DMS53 treated with DMSO at 0.1 percent for 48 hours (cell line): ENCODE data around the gene DOK4.
"Not testable (repeated sequence)": the region's sequence is repeated elsewhere in the genome, so short reads cannot be mapped to it uniquely, and the experiment has no call there.

Experiments used
- DNase-seq: peaks from one replicate; lab custom pipeline; 2025; ENCODE audit not compliant: unreplicated experiment; lab: John Stamatoyannopoulos, UW

The DOK4 gene

GRCh38 chr16:57452021-57452420, 34.3 kb downstream of the DOK4 start:
- no peak for DNase-seq

GRCh38 chr16:57447186-57447962, 38.9 kb downstream of the DOK4 start, which contains the start of the genes CIAPIN1 and COQ9:
Gene CIAPIN1, minus strand, starts transcription at chr16:57447385. Its CDS starts 6,457 bp downstream, at chr16:57440928.
Gene COQ9, plus strand, starts transcription at chr16:57447479. Its CDS starts 27 bp downstream, at chr16:57447506.
- DNase-seq: peak; percentile 79

DNA sequence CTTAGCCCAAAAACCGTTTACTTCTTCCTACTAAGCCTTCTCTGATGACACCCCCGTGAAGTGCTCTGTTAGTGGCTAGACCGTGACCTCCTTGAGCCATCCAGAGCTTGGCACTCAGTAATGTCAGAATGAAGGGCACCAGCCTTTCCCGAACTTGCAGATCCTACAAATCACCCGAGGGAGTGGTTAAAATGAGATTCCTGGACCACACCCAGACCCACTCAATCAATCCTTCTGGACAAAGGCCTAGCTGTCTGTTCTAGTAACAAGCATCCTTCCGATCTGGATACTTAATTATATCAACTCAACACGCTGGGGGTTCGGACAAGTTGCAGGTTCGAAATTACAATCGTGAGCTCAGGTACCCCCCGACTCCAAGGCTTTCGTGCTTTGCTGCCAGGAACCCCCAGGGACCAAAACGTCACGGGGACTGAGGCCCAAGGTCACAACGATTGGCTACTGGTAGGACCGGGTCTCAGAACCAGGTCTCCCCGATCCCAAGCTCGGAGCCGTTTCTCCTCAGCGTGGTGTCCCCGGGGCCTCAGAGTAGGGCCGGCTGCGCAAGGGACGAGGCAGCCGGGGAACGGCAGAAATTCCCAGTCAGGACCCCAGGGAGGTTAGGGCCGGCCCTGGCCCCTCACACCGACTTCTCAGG, 39.6 kb downstream of the DOK4 start:
- no peak for DNase-seq

DNA sequence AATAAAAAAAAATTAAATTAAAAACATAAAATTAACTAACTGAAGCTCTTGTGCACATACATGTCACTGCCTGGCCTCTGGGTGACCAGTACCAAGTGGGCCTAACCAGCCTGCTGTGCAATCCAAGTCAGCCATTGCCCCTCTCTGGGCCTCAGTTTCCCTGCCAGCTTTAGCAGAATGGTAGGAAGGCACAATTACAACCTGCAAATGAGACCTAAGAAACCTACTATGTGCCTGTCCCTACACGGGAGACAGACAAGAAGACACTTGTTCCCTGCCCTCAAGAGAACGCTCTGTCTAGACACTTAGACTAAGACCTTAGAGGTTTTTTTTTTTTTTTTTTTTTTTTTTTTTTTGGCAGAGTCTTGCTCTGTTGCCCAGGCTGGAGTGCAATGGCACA, 40.8 kb downstream of the DOK4 start:
- DNase-seq: no peak

GRCh38 chr16:57444711-57445110, 41.6 kb downstream of the DOK4 start:
- no peak for DNase-seq

GRCh38 chr16:57440551-57440950, 45.7 kb downstream of the DOK4 start:
- DNase-seq: not testable (repeated sequence)

DNA sequence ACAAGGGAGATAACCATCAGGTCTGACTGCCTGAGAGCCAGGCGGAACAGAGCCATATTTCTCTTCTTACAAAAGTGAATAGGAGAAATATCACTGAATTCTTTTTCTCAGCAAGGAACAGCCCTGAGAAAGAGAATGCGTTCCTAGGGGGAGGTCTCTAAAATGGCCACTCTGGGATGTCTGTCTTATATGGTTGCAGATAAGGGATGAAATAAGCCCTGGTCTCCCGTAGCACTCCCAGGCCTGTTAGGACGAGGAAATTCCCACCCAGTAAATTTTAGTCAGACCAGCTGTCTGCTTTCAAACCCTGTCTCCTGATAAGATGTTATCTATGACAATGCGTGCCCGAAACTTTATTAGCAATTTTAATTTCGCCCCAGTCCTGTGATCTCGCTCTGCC, 46.3 kb downstream of the DOK4 start:
- not testable (repeated sequence) for DNase-seq

DNA sequence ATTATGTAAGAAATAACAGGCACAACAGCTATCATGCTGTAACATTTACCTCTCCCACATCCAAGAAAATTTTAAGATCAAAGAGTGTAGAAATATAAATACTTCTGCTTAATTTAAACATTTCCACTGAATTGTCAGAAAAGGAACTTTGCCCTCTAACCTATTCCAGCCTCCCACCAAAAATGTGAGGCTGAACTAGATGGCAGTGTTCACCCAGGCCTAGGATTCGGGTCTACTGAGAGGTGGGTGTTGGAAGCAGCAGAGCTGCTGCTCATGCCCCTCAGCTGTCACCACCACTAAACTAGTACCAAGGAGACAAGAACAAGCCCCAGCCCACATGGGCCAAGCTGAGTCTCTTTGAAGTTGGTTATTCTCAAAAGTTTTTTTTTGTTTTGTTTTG, 50.5 kb downstream of the DOK4 start:
- DNase-seq: no peak

- no peak for DNase-seq
Observed at GRCh38 chr16:57434003-57434402, 52.3 kb downstream of the DOK4 start.

DNA sequence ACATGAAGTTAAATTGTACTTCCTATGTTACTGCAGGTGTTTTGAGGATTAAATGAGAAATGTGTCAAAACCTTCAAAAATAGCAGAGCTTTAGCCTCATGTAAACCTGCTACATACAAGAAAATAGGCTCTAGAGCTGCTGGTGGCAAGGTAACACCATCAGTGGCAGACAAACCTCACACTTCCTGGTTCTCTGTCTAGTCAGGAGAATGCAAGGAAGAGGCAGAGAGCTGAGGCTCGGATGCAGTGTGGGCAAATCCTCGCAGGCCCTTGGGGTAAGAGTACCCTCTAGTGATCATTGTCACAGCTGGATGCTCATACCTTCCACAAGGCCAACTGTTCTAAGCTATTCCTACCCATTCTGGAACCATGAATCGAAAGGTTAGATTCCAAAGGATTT, 53.3 kb downstream of the DOK4 start:
- DNase-seq: no peak

GRCh38 chr16:57432505-57432904, 53.8 kb downstream of the DOK4 start:
- DNase-seq: no peak

DNA sequence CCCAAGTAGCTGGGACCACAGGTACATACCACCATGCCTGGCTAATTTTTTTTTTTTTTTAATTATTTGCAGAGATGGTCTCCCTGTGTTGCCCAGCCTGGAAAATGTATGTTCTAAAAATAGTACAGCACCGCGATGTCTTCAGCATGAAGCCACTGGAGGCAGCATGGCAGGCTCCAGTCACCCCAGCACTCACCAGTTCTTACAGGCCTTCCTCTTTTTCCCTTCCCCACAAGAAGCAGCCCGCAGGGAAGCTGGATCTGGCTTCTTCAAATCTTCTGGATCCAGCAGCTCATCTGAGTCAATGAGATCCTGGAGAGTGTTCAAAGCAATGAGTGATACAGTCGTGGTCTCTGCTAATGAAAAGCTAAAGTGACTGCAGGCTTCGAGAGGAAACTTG, 55.3 kb downstream of the DOK4 start:
- no peak for DNase-seq

DNA sequence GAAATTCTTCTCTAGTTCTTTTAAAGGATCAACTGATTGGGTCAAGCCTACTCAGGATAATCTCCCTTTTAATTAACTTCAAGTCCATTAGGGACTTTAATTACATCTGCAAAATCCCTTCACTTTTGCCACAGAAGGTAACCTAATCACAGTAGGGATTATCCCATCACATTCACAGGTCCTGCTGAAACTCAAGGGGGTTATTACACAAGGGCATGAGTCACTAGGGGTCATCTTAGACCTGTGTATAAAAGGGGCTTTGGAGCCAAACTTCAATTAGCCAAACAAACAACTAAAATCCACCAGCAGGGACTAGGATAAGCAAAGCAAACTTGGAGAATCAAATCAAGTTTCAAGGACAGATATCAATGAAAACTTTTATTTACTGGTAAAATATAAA, 58.5 kb downstream of the DOK4 start:
- DNase-seq: no peak

DNA sequence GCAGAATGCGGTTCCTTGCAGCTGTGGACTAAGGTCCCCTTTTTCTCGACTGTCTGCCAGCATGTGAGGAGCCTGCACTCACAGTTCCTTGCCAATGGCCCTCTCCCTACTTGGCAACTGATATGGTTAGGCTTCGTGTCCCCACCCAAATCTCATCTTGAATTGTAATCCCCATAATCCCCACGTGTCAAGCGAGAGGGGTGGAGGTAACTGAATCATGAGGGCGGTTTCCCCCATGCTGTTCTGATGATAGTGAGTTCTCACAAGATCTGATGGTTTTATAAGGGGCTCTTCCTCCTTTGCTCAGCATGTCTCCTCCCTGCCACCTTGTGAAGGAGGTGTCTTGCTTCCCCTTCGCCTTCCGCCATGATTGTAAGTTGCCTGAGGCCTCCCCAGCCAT, 59.0 kb downstream of the DOK4 start:
- no peak for DNase-seq

- DNase-seq: no peak
Observed at GRCh38 chr16:57426356-57426755, 59.9 kb downstream of the DOK4 start.

DNA sequence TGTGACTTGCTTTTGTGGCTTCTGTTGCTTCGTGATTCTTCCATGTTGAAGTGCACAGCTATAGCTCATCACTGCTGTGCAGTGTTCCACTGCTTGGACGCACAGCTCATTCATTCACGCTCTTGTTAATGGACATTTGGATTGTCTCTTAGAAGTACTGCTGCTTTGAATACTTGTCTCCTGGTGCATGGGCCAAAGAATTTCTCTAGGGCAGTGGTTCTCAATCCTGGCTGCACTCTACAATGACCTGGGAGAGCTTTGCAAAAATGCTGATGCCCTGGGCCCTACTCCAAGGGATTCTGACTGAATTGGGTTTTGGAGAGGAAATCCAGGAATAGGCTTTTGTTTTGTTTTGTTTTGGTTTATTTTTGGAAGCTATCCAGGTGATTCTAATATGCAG, 61.7 kb downstream of the DOK4 start:
- DNase-seq: no peak

GRCh38 chr16:57423152-57423551, 63.1 kb downstream of the DOK4 start:
- DNase-seq: no peak

- DNase-seq: peak; percentile 58
Observed at GRCh38 chr16:57422026-57422944, 64.0 kb downstream of the DOK4 start.
